ENCODE results near the gene LIMK1. TPM values are rescaled to one million over a fixed set of nuclear protein-coding genes. Genes with fewer than 3 reads are reported as not detected.

LIMK1 gene
- total and polyA plus RNA-seq, 2 experiments from 2014 or later = 16.2 to 24.6 TPM

DNA sequence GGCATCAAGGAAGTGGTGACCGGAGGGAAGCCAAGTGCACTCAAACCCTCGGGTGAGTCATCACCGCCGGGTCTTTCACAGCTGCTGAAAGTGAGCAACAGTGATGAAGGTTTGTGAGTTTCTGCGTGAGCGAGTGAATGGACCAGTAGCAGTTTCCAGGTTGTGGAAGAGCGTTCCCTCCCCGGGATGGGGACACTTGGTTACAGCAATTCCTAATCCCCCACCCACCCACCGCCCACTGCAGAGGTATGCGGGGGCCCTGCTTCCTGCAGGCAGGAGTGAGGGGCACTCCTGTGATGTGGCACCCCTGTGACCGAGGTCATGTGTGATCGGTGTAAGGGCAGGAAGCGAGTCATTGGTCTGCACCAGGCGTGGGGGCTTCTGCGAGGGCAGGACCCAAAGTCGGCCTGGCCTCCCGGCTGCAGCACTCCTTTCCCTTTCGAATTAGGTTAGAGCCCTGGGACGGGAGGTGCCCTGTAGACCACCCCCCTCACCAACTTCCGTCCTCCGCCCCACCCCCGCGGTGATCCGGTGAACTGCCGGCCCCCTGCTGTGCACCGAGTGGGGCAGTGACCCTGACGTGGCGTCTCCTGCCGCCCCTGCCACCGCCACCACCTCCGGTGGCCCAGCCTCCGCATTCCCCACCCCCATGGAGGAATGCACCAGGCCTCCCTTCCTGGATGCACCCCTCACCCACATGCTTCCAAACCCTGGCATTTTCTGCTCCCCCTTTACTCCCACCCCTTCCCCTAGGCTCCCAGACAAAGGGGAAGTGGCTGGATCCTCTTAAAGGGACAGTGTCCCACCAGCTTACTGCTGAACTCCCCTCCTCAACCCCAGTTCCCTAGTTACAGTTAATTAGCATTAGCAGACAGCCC is 10.9 kb downstream of the LIMK1 start:
- no peak overlapping the region for H3K4me3 ChIP-seq
- no peaks in the 10 kb centered on the region for H4K20me1 ChIP-seq (ENCODE audit: insufficient read depth, poor library complexity, severe bottlenecking)
- H2AFZ ChIP-seq = peak overlapping the region; percentile 39
- 20% methylated on average over 19 of the region's 32 CpGs for WGBS (ENCODE audit: low lambda C conversion rate, missing lambda C conversion rate)
- peak overlapping the region; percentile 81 for H3K27ac ChIP-seq
- peaks cover 21% of the 10 kb centered on the region for H3K4me1 ChIP-seq (ENCODE audit: insufficient read depth)
- H3K9me2 ChIP-seq (replicated peaks; ENCODE audit: insufficient read depth) = no peaks in the 10 kb centered on the region
- H3K9me3 ChIP-seq (ENCODE audit: low read depth) = no peaks in the 10 kb centered on the region
- no peaks in the 10 kb centered on the region for H3K27me3 ChIP-seq
- peak; percentile 85 for DNase-seq (ENCODE audit: low spot score)
- no peaks in the 10 kb centered on the region for H3K36me3 ChIP-seq (replicated peaks; ENCODE audit: insufficient read depth, low read depth)
- no peak for TF ChIP-seq EZH2 (IDR thresholded peaks at IDR 0.05; ENCODE audit: borderline replicate concordance)
- TF ChIP-seq EZH2phosphoT487 (IDR thresholded peaks at IDR 0.05; ENCODE audit: low read depth, severe bottlenecking, unreplicated experiment) = no peak
- H3K79me2 ChIP-seq = peaks cover 6% of the 10 kb centered on the region
- peak overlapping the region; percentile 78 for H3K4me2 ChIP-seq

GRCh38 chr7:74095135-74095534 is 11.5 kb downstream of the LIMK1 start:
- Histone ChIP-seq H3K27ac (peak overlapping the region; percentile 81), H3K9me3 (ENCODE audit: low read depth) (no peaks in the 10 kb centered on the region), H3K27me3 (no peaks in the 10 kb centered on the region), H2AFZ (peak overlapping the region; percentile 39), H3K4me1 (ENCODE audit: insufficient read depth) (peaks cover 21% of the 10 kb centered on the region), H4K20me1 (ENCODE audit: insufficient read depth, poor library complexity, severe bottlenecking) (no peaks in the 10 kb centered on the region), H3K36me3 (replicated peaks; ENCODE audit: insufficient read depth, low read depth) (no peaks in the 10 kb centered on the region), H3K9me2 (replicated peaks; ENCODE audit: insufficient read depth) (no peaks in the 10 kb centered on the region), H3K4me2 (peak overlapping the region; percentile 78), H3K4me3 (no peak overlapping the region), H3K79me2 (peaks cover 6% of the 10 kb centered on the region)
- 94% methylated on average over 6 of the region's 6 CpGs for WGBS (ENCODE audit: low lambda C conversion rate, missing lambda C conversion rate)
- DNase-seq (ENCODE audit: low spot score) = no peak
- TF ChIP-seq EZH2 (IDR thresholded peaks at IDR 0.05; ENCODE audit: borderline replicate concordance) = no peak
- no peak for TF ChIP-seq CTCF (IDR thresholded peaks at IDR 0.05; ENCODE audit: poor library complexity)
- no peak for TF ChIP-seq EZH2phosphoT487 (IDR thresholded peaks at IDR 0.05; ENCODE audit: low read depth, severe bottlenecking, unreplicated experiment)

DNA sequence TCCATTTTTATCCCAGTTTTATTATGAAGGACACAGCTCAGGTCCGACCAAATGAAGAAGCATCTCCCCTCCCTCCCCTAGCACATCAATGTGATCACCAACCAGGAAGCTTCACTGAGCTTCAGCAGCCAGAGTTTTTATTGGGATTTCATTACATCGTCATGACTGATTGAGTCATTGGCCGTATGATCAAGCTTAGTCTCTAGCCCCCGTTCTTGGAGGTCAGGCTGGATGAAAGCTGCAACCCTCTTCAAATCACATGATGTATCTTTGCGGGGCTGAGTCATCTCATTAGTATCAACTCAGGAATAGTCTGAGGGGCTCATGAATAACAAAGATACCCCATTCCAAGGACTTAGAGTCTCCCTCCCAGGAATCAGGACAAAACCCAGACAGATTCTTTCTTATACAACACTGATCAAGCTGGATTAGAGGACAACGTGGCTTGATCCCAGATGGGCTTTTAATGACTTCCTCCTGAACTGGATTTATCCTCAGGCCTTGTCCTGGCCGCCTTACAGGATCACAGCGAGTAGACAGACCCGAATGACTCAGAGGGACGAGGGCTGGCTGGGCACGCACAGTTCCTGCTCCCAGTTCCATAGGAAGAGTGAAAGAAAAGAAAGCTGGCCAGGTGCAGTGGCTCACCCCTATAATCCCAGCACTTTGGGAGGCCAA is 14.5 kb downstream of the LIMK1 start:
- H3K9me3 ChIP-seq (ENCODE audit: low read depth) = no peaks in the 10 kb centered on the region
- no peaks in the 10 kb centered on the region for H3K27me3 ChIP-seq
- H2AFZ ChIP-seq = no peak overlapping the region
- H3K79me2 ChIP-seq = peaks cover 6% of the 10 kb centered on the region
- TF ChIP-seq EZH2 (IDR thresholded peaks at IDR 0.05; ENCODE audit: borderline replicate concordance) (no peak), EZH2phosphoT487 (IDR thresholded peaks at IDR 0.05; ENCODE audit: low read depth, severe bottlenecking, unreplicated experiment) (no peak), CTCF (IDR thresholded peaks at IDR 0.05; ENCODE audit: poor library complexity) (no peak)
- no peaks in the 10 kb centered on the region for H4K20me1 ChIP-seq (ENCODE audit: insufficient read depth, poor library complexity, severe bottlenecking)
- no peak overlapping the region for H3K4me3 ChIP-seq
- DNase-seq (ENCODE audit: low spot score) = peak; percentile 59
- WGBS (ENCODE audit: low lambda C conversion rate, missing lambda C conversion rate) = 65% methylated on average over 11 of the region's 11 CpGs
- H3K4me2 ChIP-seq = no peak overlapping the region
- no peaks in the 10 kb centered on the region for H3K36me3 ChIP-seq (replicated peaks; ENCODE audit: insufficient read depth, low read depth)
- H3K9me2 ChIP-seq (replicated peaks; ENCODE audit: insufficient read depth) = no peaks in the 10 kb centered on the region
- peak overlapping the region; percentile 82 for H3K27ac ChIP-seq
- peaks cover 21% of the 10 kb centered on the region for H3K4me1 ChIP-seq (ENCODE audit: insufficient read depth)

GRCh38 chr7:74099031-74099430 is 15.4 kb downstream of the LIMK1 start:
- TF ChIP-seq EZH2phosphoT487 (IDR thresholded peaks at IDR 0.05; ENCODE audit: low read depth, severe bottlenecking, unreplicated experiment) = no peak
- TF ChIP-seq EZH2 (IDR thresholded peaks at IDR 0.05; ENCODE audit: borderline replicate concordance) = no peak
- TF ChIP-seq CTCF (IDR thresholded peaks at IDR 0.05; ENCODE audit: poor library complexity) = no peak
- Histone ChIP-seq H3K27me3 (no peaks in the 10 kb centered on the region), H3K9me2 (replicated peaks; ENCODE audit: insufficient read depth) (no peaks in the 10 kb centered on the region), H2AFZ (no peak overlapping the region), H3K79me2 (peaks cover 6% of the 10 kb centered on the region), H3K9me3 (ENCODE audit: low read depth) (no peaks in the 10 kb centered on the region), H3K4me1 (ENCODE audit: insufficient read depth) (peaks cover 11% of the 10 kb centered on the region), H3K36me3 (replicated peaks; ENCODE audit: insufficient read depth, low read depth) (no peaks in the 10 kb centered on the region), H4K20me1 (ENCODE audit: insufficient read depth, poor library complexity, severe bottlenecking) (no peaks in the 10 kb centered on the region), H3K27ac (no peak overlapping the region), H3K4me2 (no peak overlapping the region), H3K4me3 (no peak overlapping the region)
- 98% methylated on average over 13 of the region's 17 CpGs for WGBS (ENCODE audit: low lambda C conversion rate, missing lambda C conversion rate)
- no peak for DNase-seq (ENCODE audit: low spot score)
